Measurements from ENCODE around the gene GCKR. TPM values are rescaled to one million over a fixed set of nuclear protein-coding genes. Genes with fewer than 3 reads are reported as not detected.

The GCKR gene, protein sequence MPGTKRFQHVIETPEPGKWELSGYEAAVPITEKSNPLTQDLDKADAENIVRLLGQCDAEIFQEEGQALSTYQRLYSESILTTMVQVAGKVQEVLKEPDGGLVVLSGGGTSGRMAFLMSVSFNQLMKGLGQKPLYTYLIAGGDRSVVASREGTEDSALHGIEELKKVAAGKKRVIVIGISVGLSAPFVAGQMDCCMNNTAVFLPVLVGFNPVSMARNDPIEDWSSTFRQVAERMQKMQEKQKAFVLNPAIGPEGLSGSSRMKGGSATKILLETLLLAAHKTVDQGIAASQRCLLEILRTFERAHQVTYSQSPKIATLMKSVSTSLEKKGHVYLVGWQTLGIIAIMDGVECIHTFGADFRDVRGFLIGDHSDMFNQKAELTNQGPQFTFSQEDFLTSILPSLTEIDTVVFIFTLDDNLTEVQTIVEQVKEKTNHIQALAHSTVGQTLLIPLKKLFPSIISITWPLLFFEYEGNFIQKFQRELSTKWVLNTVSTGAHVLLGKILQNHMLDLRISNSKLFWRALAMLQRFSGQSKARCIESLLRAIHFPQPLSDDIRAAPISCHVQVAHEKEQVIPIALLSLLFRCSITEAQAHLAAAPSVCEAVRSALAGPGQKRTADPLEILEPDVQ
- 1 to 10 TPM in 1 of 4 donors, under 1 TPM in 2, not detected in 1; 0.56 to 1.0 (median 0.64) TPM for total RNA-seq

DNA sequence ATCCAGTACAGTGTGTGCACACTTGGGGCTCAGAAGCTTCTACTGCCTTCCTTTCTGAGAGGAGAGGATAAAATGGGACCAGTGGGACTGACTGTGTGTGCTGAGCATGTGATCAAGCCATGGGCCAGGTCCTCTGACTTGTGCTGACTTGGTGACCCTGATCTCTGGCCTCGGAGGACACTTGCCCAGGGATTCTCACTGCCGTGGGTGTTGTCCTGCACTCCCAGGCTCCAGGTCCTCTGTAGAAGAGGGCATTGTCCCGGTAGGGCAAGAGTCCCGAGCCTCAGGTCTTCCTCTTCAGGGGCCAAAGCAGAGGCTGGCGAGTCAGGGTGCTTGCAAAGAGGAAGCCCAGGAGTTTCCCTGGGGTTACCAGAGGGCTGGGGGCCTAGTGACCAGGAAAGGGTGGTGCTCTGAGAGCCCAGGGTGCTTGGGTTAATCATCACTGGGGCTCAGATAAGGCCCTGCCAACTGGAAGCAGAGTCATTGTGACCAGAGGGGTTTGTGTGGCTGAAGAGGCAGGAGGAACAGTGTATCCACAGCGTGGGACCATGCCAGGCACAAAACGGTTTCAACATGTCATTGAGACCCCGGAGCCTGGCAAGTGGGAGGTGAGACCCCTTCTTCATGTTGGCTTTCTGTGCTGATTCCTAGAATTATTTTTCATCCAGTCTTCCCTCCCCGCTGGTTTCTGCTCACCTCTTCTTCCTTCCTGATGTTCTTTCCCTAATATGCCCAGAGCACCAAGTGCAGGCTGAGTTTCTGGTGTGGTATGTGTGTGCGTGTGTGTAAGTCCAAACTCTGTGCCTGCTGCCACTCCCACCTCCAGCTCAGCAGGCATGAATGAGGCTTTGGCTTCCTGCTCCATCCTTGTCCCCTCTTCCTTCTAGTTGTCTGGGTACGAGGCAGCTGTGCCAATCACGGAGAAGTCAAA, at the start of gene GCKR:
GCKR (plus strand) TSS at position 483 of the 931 bp plus-strand sequence; CDS start at position 549, 66 bp downstream.
- no peak for DNase-seq (ENCODE audit: low spot score in 2 of 2)
- H3K36me3 ChIP-seq: no peaks in the 10 kb centered on the region
- H3K9me3 ChIP-seq: no peaks in the 10 kb centered on the region
- WGBS: 69% methylated on average over 11 of the region's 12 CpGs
- H3K27ac ChIP-seq: no peak within 1 kb of the TSS
- H3K4me3 ChIP-seq: no peak within 1 kb of the TSS
- no peaks in the 10 kb centered on the region for H3K27me3 ChIP-seq
- H3K4me1 ChIP-seq: peaks cover 7% of the 10 kb centered on the region
- TF ChIP-seq EP300 (IDR thresholded peaks at IDR 0.05) (no peak), POLR2A (IDR thresholded peaks at IDR 0.05) (no peak), POLR2AphosphoS5 (IDR thresholded peaks at IDR 0.05) (no peak)
- TF ChIP-seq, protein P1, sequence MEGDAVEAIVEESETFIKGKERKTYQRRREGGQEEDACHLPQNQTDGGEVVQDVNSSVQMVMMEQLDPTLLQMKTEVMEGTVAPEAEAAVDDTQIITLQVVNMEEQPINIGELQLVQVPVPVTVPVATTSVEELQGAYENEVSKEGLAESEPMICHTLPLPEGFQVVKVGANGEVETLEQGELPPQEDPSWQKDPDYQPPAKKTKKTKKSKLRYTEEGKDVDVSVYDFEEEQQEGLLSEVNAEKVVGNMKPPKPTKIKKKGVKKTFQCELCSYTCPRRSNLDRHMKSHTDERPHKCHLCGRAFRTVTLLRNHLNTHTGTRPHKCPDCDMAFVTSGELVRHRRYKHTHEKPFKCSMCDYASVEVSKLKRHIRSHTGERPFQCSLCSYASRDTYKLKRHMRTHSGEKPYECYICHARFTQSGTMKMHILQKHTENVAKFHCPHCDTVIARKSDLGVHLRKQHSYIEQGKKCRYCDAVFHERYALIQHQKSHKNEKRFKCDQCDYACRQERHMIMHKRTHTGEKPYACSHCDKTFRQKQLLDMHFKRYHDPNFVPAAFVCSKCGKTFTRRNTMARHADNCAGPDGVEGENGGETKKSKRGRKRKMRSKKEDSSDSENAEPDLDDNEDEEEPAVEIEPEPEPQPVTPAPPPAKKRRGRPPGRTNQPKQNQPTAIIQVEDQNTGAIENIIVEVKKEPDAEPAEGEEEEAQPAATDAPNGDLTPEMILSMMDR (IDR thresholded peaks at IDR 0.05): no peak

DNA sequence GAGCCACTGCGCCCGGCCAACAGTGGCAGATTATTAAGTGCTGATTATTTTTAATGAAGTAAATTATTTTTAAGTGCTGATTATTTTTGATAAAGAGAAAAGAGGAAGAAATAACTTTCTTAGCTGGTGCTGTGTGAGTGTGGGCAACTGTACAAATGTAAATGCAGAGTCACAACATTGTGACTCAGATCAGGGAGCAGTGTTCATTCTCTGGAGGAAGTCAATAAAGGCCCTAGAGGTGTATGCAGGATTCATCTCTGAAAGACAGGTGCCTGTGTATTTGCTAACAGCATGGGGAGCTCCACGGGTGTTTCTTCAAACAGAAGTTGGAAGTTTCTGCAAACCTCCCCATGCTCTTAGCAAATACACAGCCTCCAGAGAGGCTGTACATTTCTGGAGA, 48.3 kb upstream of the GCKR start:
- TF ChIP-seq POLR2AphosphoS5 (IDR thresholded peaks at IDR 0.05) (no peak), POLR2A (IDR thresholded peaks at IDR 0.05) (no peak), EP300 (IDR thresholded peaks at IDR 0.05) (no peak)
- TF ChIP-seq, protein P1 (IDR thresholded peaks at IDR 0.05): no peak
- Histone ChIP-seq H3K4me3 (no peak overlapping the region), H3K36me3 (peaks cover 46% of the 10 kb centered on the region), H3K27me3 (no peaks in the 10 kb centered on the region), H3K9me3 (no peaks in the 10 kb centered on the region), H3K4me1 (peaks cover 13% of the 10 kb centered on the region), H3K27ac (no peak overlapping the region)
- no peak for DNase-seq (ENCODE audit: low spot score in 2 of 2)
- 94% methylated on average over 3 of the region's 3 CpGs for WGBS

DNA sequence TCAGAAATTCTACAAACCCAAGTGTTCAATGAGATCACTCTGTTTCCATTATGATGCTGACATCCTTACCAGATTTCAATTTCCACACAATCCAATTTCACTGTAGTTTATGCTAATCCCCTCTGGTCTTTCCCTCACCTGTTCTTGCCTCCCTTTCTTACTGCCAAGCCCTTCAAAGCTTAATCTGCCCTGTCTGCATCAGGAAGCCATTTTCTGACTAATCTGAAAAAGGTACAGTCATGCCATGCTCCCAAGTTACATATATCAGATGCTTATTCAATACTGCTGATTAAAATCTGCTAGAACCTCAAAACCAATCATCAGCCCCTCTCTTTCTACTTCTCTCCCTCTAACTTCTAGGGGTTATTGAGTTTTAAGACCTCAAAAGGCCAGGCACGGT, 45.5 kb upstream of the GCKR start:
- DNase-seq (ENCODE audit: low spot score in 2 of 2): no peak
- peaks cover 3% of the 10 kb centered on the region for H3K4me1 ChIP-seq
- H3K4me3 ChIP-seq: no peak overlapping the region
- H3K27me3 ChIP-seq: no peaks in the 10 kb centered on the region
- peaks cover 73% of the 10 kb centered on the region for H3K36me3 ChIP-seq
- H3K9me3 ChIP-seq: no peaks in the 10 kb centered on the region
- 100% methylated on average over 1 of the region's 1 CpG for WGBS
- no peak overlapping the region for H3K27ac ChIP-seq
- TF ChIP-seq POLR2AphosphoS5 (IDR thresholded peaks at IDR 0.05) (no peak), EP300 (IDR thresholded peaks at IDR 0.05) (no peak), POLR2A (IDR thresholded peaks at IDR 0.05) (no peak)
- TF ChIP-seq, protein P1 (IDR thresholded peaks at IDR 0.05): no peak

DNA sequence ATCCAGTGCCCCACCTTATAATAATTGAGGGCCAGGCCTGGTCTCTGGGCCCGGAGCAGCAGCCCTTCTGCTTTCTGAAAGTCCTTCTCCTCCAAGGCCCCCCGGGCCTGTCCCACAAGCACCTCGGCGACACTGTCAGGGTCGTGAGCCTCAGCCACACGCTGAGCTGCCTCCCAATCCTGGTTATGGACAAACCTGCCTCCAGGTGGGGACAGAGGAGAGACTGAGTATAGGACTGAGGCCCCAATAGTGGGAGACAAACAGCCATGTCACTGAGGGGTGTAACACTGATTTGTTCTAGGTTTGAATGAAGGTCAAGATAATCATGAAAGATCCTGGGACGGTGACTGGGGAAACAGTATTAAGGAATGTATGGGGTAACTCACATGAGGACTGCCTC, 42.7 kb upstream of the GCKR start:
- TF ChIP-seq POLR2AphosphoS5 (IDR thresholded peaks at IDR 0.05) (no peak), EP300 (IDR thresholded peaks at IDR 0.05) (no peak), POLR2A (IDR thresholded peaks at IDR 0.05) (no peak)
- TF ChIP-seq, protein P1 (IDR thresholded peaks at IDR 0.05): no peak
- H3K27ac ChIP-seq: no peak overlapping the region
- no peak for DNase-seq (ENCODE audit: low spot score in 2 of 2)
- 91% methylated on average over 7 of the region's 7 CpGs for WGBS
- no peak overlapping the region for H3K4me3 ChIP-seq
- no peaks in the 10 kb centered on the region for H3K27me3 ChIP-seq
- peaks cover 87% of the 10 kb centered on the region for H3K36me3 ChIP-seq
- H3K4me1 ChIP-seq: no peaks in the 10 kb centered on the region
- no peaks in the 10 kb centered on the region for H3K9me3 ChIP-seq

Data from suprapubic skin (tissue), 4 donors.